Activated CD4-positive, alpha-beta T cell treated with anti-CD3 and anti-CD28 coated beads, Interleukin-2, amount 10 ng/mL, durations not matched to agents 24 days and 14 days (primary cell): Measurements from ENCODE around the gene C1QBP. TPM values are rescaled to one million over a fixed set of nuclear protein-coding genes. Genes with fewer than 3 reads are reported as not detected.

Source experiments
- total RNA-seq: library from RNA; stranded (reverse); gene quantifications from 2 replicates; pipeline ENCODE4 v1.2.3, GENCODE V29; 2022

Gene C1QBP
- total RNA-seq, 1 donor from 2014 or later, result 451 TPM

Other genes with a start within 250 kb of the C1QBP start
- gene ZNF594, start 247.3 kb downstream of the C1QBP start, total RNA-seq, result 10.1 and 12.1 TPM in 2 replicates
- not detected in 2 replicates for gene SCIMP, start 204.3 kb downstream of the C1QBP start, total RNA-seq
- 57.3 and 58.2 TPM in 2 replicates for gene RABEP1, start 156.9 kb downstream of the C1QBP start, total RNA-seq
- gene NUP88, start 19.5 kb downstream of the C1QBP start, total RNA-seq, result 164 and 168 TPM in 2 replicates
- 63.2 and 64.7 TPM in 2 replicates for gene RPAIN, start 19.0 kb downstream of the C1QBP start, total RNA-seq
- gene DHX33, start 29.8 kb upstream of the C1QBP start, total RNA-seq, result 41.2 and 41.7 TPM in 2 replicates
- gene DERL2, start 47.0 kb upstream of the C1QBP start, total RNA-seq, result 64.3 and 69.8 TPM in 2 replicates
- gene MIS12, start 47.4 kb upstream of the C1QBP start, total RNA-seq, result 37.8 and 39.2 TPM in 2 replicates
- 19.6 and 23.0 TPM in 2 replicates for gene NLRP1, start 145.4 kb upstream of the C1QBP start, total RNA-seq